ENCODE measurements around the gene MYOF.

Gene MYOF

GRCh38 chr10:93482145-93482834 is at the start of gene MYOF:
MYOF (minus strand) TSS chr10:93482334; CDS start chr10:93482194, 140 bp downstream.
- DNase-seq (ENCODE audit: low read depth in 2 of 2): peak; percentile 76 to 79

GRCh38 chr10:93518531-93518930 is 36.4 kb upstream of the MYOF start:
- DNase-seq (ENCODE audit: low read depth in 2 of 2): no peak

- no peak for DNase-seq (ENCODE audit: low read depth in 2 of 2)
Measured at GRCh38 chr10:93516006-93516380, 33.9 kb upstream of the MYOF start.

- no peak for DNase-seq (ENCODE audit: low read depth in 2 of 2)
Measured at GRCh38 chr10:93515071-93516005, 33.2 kb upstream of the MYOF start.

GRCh38 chr10:93514521-93514920 is 32.4 kb upstream of the MYOF start:
- no peak for DNase-seq (ENCODE audit: low read depth in 2 of 2)

GRCh38 chr10:93513091-93513490 is 31.0 kb upstream of the MYOF start:
- no peak for DNase-seq (ENCODE audit: low read depth in 2 of 2)

- peak in 1 of 2 experiments; percentile 11 for DNase-seq (ENCODE audit: low read depth in 2 of 2)
Measured at GRCh38 chr10:93512565-93512964, 30.4 kb upstream of the MYOF start.

- no peak for DNase-seq (ENCODE audit: low read depth in 2 of 2)
Measured at GRCh38 chr10:93509816-93510215, 27.7 kb upstream of the MYOF start.

- no peak for DNase-seq (ENCODE audit: low read depth in 2 of 2)
Measured at GRCh38 chr10:93505075-93505474, 22.9 kb upstream of the MYOF start.

GRCh38 chr10:93503075-93503474 is 20.9 kb upstream of the MYOF start:
- DNase-seq (ENCODE audit: low read depth in 2 of 2): no peak

- no peak for DNase-seq (ENCODE audit: low read depth in 2 of 2)
Measured at GRCh38 chr10:93501650-93502049, 19.5 kb upstream of the MYOF start.

GRCh38 chr10:93498166-93498565 is 16.0 kb upstream of the MYOF start:
- DNase-seq (ENCODE audit: low read depth in 2 of 2): no peak

- DNase-seq (ENCODE audit: low read depth in 2 of 2): peak; percentile 79 to 82
Measured at GRCh38 chr10:93496322-93497041, 14.3 kb upstream of the MYOF start, which contains the start of gene CEP55. CEP55 (plus strand) TSS chr10:93496612; CDS start chr10:93500052, 3,440 bp downstream.

- DNase-seq (ENCODE audit: low read depth in 2 of 2): no peak
Measured at GRCh38 chr10:93495654-93496321, 13.7 kb upstream of the MYOF start.

- no peak for DNase-seq (ENCODE audit: low read depth in 2 of 2)
Measured at GRCh38 chr10:93494494-93494893, 12.4 kb upstream of the MYOF start.

GRCh38 chr10:93493162-93493561 is 11.0 kb upstream of the MYOF start:
- DNase-seq (ENCODE audit: low read depth in 2 of 2): no peak

GRCh38 chr10:93491602-93492121 is 9.5 kb upstream of the MYOF start:
- no peak for DNase-seq (ENCODE audit: low read depth in 2 of 2)

- DNase-seq (ENCODE audit: low read depth in 2 of 2): no peak
Measured at GRCh38 chr10:93488956-93489528, 6.9 kb upstream of the MYOF start.

GRCh38 chr10:93485690-93486089 is 3.6 kb upstream of the MYOF start:
- no peak for DNase-seq (ENCODE audit: low read depth in 2 of 2)

GRCh38 chr10:93481637-93482144 is 443 bp downstream of the MYOF start:
- no peak for DNase-seq (ENCODE audit: low read depth in 2 of 2)

GRCh38 chr10:93478873-93479272 is 3.3 kb downstream of the MYOF start:
- DNase-seq (ENCODE audit: low read depth in 2 of 2): no peak
